WTC11 (cell line): ENCODE results near the gene THBS2. TPM values are rescaled to one million over a fixed set of nuclear protein-coding genes. Genes with fewer than 3 reads are reported as not detected.

Experiments
- ATAC-seq: fragments of 200-7000 bp; cut with Tn5 transposase; 2 replicates; pipeline ENCODE4 v1.10.0; 2021; ENCODE audit warnings: mild to moderate bottlenecking, moderate library complexity
- CTCF ChIA-PET: fragments of 300-600 bp; sonication (Branson Sonifier 250); formaldehyde crosslinking; loops from one replicate; lab custom pipeline; 2021; ENCODE audit warnings: antibody characterized with exemption; lab: Charles Lee
- POLR2A ChIA-PET: fragments of 350-600 bp; sonication (Branson Sonifier 250); formaldehyde crosslinking; loops from one replicate; lab custom pipeline; 2021; ENCODE audit warnings: antibody characterized with exemption; lab: Charles Lee
- DNase-seq: peaks from one replicate; pipeline ENCODE4 v3.0.0; 2021; ENCODE audit warnings: low spot score
- H3K27ac Mint-ChIP-seq: 2 replicates; pipeline ENCODE4 v1.8.0; 2021; ENCODE audit warnings: mixed read lengths
- H3K27me3 Mint-ChIP-seq: 2 replicates; pipeline ENCODE4 v1.8.0; 2021; ENCODE audit warnings: low read depth, mild to moderate bottlenecking, moderate library complexity, mixed read lengths
- H3K36me3 Mint-ChIP-seq: 2 replicates; pipeline ENCODE4 v1.8.0; 2021; ENCODE audit warnings: mixed read lengths
- H3K4me1 Mint-ChIP-seq: 2 replicates; pipeline ENCODE4 v1.8.0; 2022; ENCODE audit warnings: mixed read lengths
- H3K4me3 Mint-ChIP-seq: 2 replicates; pipeline ENCODE4 v1.8.0; 2021; ENCODE audit warnings: mild to moderate bottlenecking, moderate library complexity, mixed read lengths
- H3K9me3 Mint-ChIP-seq: 2 replicates; pipeline ENCODE4 v1.8.0; 2021; ENCODE audit warnings: mixed read lengths
- ATF1 ChIP-seq: sonication (generic); formaldehyde crosslinking; IDR thresholded peaks from 2 replicates; pipeline ENCODE4 v1.8.1; 2023; ENCODE audit warnings: mild to moderate bottlenecking, moderate library complexity, missing genetic modification reagents
- ELF4 ChIP-seq: sonication (generic); formaldehyde crosslinking; IDR thresholded peaks from 2 replicates; pipeline ENCODE4 v1.8.1; 2022; ENCODE audit warnings: low read depth, mild to moderate bottlenecking, moderate library complexity, missing genetic modification reagents
- FOXK1 ChIP-seq: sonication (generic); formaldehyde crosslinking; IDR thresholded peaks from 2 replicates; pipeline ENCODE4 v1.8.0; 2022; ENCODE audit warnings: mild to moderate bottlenecking, moderate library complexity, missing genetic modification reagents
- ZNF121 ChIP-seq: sonication (generic); formaldehyde crosslinking; IDR thresholded peaks from 2 replicates; pipeline ENCODE4 v1.8.0; 2023; ENCODE audit warnings: missing genetic modification reagents
- total RNA-seq: library from RNA; stranded (reverse); gene quantifications from 3 replicates; pipeline ENCODE4 v1.2.3, GENCODE V29; 2021
- TF ChIP-seq, protein P1 (sequence below): sonication (generic); formaldehyde crosslinking; IDR thresholded peaks from 2 replicates; pipeline ENCODE4 v1.8.0; 2022; ENCODE audit warnings: missing genetic modification reagents
- TF ChIP-seq, protein P2 (sequence below): fragments of 250-450 bp; sonication (Bioruptor Pico); conservative IDR thresholded peaks from 2 replicates; pipeline ENCODE4 v1.9.0; 2021; ENCODE audit warnings: mild to moderate bottlenecking
- TF ChIP-seq, protein P3 (sequence below): sonication (generic); formaldehyde crosslinking; IDR thresholded peaks from 2 replicates; pipeline ENCODE4 v1.8.1; 2023; ENCODE audit warnings: mild to moderate bottlenecking, moderate library complexity, missing genetic modification reagents
- TF ChIP-seq, protein P4 (sequence below): sonication (generic); formaldehyde crosslinking; IDR thresholded peaks from 2 replicates; pipeline ENCODE4 v1.8.0; 2022; ENCODE audit warnings: mild to moderate bottlenecking, missing genetic modification reagents
- TF ChIP-seq, protein P5 (sequence below): sonication (generic); formaldehyde crosslinking; IDR thresholded peaks from 2 replicates; pipeline ENCODE4 v1.8.1; 2023; ENCODE audit warnings: mild to moderate bottlenecking, missing genetic modification reagents
- TF ChIP-seq, protein P6 (sequence below): fragments of 200-600 bp; IDR thresholded peaks from 2 replicates; pipeline ENCODE4 v1.8.0; 2022; ENCODE audit warnings: antibody characterized with exemption

Gene THBS2
- total RNA-seq, 1 experiment from 2014 or later: 40.3 TPM

DNA sequence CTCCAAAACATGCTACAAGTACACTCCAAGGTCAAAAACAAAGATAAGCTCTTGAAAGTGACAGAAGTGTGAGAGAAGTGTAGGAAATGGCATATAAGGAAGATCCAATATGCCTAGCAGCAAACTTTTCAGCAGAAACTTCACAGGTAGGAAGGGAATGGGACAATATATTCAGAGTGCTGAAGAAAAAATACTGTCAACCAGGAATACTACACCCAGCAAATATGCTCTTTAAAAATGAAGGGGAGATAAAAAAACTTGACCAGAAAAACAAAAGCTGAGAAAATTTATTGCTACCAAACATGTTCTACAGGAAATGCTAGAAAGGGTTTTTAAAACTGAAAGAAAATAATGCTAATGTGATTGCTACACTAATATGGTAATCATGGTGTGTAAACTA lies 46.2 kb downstream of the THBS2 start (continued):
- TF ChIP-seq, protein P1, sequence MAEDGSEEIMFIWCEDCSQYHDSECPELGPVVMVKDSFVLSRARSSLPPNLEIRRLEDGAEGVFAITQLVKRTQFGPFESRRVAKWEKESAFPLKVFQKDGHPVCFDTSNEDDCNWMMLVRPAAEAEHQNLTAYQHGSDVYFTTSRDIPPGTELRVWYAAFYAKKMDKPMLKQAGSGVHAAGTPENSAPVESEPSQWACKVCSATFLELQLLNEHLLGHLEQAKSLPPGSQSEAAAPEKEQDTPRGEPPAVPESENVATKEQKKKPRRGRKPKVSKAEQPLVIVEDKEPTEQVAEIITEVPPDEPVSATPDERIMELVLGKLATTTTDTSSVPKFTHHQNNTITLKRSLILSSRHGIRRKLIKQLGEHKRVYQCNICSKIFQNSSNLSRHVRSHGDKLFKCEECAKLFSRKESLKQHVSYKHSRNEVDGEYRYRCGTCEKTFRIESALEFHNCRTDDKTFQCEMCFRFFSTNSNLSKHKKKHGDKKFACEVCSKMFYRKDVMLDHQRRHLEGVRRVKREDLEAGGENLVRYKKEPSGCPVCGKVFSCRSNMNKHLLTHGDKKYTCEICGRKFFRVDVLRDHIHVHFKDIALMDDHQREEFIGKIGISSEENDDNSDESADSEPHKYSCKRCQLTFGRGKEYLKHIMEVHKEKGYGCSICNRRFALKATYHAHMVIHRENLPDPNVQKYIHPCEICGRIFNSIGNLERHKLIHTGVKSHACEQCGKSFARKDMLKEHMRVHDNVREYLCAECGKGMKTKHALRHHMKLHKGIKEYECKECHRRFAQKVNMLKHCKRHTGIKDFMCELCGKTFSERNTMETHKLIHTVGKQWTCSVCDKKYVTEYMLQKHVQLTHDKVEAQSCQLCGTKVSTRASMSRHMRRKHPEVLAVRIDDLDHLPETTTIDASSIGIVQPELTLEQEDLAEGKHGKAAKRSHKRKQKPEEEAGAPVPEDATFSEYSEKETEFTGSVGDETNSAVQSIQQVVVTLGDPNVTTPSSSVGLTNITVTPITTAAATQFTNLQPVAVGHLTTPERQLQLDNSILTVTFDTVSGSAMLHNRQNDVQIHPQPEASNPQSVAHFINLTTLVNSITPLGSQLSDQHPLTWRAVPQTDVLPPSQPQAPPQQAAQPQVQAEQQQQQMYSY (CRISPR knock-in tag): no peak
- TF ChIP-seq ELF4 (no peak), ATF1 (CRISPR knock-in tag) (no peak)
- TF ChIP-seq, protein P2, sequence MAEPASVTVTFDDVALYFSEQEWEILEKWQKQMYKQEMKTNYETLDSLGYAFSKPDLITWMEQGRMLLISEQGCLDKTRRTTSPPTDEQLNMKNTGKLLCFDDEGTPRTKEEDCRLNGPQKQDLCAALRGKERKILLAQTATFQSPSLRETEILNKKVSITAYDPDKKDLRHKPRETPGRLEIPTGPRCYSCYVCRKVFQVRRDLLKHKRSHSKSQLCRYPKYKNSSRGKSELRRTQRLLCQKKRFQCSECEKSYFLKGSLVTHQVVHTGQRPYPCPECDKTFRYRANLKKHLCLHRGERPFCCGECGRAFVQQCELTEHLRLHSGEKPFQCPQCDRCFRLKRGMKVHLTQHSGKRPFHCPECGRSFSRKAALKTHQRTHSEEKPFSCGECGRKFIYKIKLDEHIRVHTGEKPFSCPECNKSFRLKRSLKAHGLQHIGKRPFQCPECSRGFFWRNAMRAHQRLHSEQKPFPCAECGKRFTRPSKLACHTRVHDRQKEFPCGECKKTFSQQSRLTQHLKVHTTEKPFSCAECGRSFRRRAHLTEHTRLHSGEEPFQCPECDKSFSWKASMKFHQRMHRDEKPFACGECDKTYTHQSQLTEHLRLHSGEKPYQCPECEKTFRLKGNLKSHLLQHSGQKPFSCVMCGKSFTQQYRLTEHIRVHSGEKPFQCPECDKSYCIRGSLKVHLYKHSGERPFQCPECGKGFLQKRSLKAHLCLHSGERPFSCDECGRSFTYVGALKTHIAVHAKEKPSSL (CRISPR knock-in tag): no peak
- TF ChIP-seq, protein P3, sequence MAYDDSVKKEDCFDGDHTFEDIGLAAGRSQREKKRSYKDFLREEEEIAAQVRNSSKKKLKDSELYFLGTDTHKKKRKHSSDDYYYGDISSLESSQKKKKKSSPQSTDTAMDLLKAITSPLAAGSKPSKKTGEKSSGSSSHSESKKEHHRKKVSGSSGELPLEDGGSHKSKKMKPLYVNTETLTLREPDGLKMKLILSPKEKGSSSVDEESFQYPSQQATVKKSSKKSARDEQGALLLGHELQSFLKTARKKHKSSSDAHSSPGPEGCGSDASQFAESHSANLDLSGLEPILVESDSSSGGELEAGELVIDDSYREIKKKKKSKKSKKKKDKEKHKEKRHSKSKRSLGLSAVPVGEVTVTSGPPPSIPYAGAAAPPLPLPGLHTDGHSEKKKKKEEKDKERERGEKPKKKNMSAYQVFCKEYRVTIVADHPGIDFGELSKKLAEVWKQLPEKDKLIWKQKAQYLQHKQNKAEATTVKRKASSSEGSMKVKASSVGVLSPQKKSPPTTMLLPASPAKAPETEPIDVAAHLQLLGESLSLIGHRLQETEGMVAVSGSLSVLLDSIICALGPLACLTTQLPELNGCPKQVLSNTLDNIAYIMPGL: no peak

DNA sequence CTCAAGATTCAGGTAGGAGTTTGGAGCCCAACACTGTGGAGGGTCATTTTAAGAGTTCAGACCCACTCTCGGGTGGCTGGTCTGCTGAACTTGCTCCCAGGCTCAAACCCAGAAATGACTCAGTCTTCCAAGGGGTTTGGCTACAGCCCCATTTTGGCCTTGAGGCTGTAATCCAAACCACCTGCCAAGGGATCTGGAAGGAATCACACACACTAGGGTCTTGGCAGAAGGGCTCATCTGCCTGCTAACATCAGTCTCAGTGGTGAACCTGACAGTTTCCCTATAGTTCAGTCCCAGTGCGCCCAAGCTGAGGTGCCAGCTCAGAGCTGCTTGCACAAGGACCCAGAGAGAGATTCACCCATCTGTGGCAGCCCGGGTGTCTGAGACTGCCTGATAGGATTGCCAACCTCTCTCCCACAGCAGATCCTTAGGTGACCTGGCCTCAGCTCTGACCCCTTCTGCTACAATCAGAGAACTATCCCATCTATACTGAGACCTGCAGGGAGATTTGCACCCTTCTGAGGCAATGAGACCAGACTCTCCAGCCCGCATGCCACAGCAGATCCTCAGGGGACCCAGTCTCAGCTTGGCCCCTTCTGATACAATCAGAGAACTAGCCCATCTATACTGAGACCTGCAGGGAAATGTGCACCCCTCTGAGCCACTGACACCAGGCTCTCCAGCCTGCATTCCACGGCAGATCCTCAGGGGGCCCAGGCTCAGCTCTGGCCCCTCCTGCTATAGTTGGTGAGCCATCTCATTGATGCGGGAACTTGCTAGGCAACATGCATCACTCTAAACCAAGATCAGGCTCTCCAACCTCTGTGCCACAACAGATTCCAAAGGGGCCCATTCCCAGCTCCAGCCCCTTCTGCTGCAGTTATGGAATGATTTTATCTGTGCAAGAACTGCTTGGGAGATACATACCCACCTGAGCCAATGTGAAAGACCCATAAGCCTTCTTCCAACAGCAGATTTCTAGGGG lies 48.2 kb downstream of the THBS2 start:
- Mint-ChIP-seq H3K4me3 (no peak overlapping the region), H3K36me3 (peaks cover 20% of the 10 kb centered on the region), H3K4me1 (no peaks in the 10 kb centered on the region), H3K27ac (no peak overlapping the region), H3K9me3 (peaks cover 46% of the 10 kb centered on the region), H3K27me3 (no peaks in the 10 kb centered on the region; the same call in 1 of the 2 replicates)
- TF ChIP-seq, protein P4, sequence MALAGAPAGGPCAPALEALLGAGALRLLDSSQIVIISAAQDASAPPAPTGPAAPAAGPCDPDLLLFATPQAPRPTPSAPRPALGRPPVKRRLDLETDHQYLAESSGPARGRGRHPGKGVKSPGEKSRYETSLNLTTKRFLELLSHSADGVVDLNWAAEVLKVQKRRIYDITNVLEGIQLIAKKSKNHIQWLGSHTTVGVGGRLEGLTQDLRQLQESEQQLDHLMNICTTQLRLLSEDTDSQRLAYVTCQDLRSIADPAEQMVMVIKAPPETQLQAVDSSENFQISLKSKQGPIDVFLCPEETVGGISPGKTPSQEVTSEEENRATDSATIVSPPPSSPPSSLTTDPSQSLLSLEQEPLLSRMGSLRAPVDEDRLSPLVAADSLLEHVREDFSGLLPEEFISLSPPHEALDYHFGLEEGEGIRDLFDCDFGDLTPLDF (CRISPR knock-in tag): no peak
- TF ChIP-seq, protein P5, sequence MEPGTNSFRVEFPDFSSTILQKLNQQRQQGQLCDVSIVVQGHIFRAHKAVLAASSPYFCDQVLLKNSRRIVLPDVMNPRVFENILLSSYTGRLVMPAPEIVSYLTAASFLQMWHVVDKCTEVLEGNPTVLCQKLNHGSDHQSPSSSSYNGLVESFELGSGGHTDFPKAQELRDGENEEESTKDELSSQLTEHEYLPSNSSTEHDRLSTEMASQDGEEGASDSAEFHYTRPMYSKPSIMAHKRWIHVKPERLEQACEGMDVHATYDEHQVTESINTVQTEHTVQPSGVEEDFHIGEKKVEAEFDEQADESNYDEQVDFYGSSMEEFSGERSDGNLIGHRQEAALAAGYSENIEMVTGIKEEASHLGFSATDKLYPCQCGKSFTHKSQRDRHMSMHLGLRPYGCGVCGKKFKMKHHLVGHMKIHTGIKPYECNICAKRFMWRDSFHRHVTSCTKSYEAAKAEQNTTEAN: no peak
- no peak for TF ChIP-seq FOXK1 (CRISPR knock-in tag)
- TF ChIP-seq, protein P6, sequence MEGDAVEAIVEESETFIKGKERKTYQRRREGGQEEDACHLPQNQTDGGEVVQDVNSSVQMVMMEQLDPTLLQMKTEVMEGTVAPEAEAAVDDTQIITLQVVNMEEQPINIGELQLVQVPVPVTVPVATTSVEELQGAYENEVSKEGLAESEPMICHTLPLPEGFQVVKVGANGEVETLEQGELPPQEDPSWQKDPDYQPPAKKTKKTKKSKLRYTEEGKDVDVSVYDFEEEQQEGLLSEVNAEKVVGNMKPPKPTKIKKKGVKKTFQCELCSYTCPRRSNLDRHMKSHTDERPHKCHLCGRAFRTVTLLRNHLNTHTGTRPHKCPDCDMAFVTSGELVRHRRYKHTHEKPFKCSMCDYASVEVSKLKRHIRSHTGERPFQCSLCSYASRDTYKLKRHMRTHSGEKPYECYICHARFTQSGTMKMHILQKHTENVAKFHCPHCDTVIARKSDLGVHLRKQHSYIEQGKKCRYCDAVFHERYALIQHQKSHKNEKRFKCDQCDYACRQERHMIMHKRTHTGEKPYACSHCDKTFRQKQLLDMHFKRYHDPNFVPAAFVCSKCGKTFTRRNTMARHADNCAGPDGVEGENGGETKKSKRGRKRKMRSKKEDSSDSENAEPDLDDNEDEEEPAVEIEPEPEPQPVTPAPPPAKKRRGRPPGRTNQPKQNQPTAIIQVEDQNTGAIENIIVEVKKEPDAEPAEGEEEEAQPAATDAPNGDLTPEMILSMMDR: no peak
- no peak for TF ChIP-seq ATF1 (CRISPR knock-in tag)
- no peak for TF ChIP-seq ZNF121 (CRISPR knock-in tag)
- ATAC-seq: no peak
- ChIA-PET POLR2A (no interaction called here), CTCF (no interaction called here)
- no peak for DNase-seq
